Osteocyte (in vitro differentiated cells): Measurements from ENCODE around the gene VAMP2. TPM values are rescaled to one million over a fixed set of nuclear protein-coding genes. Genes with fewer than 3 reads are reported as not detected.

Experiments used
- DNase-seq: peaks from one replicate; pipeline ENCODE4 v3.0.0; 2021; ENCODE audit warnings: mixed read lengths; ENCODE audit not compliant: unreplicated experiment; ENCODE audit errors: extremely low spot score
- H3K27ac Mint-ChIP-seq: one replicate; pipeline ENCODE4 v1.8.0; 2021; ENCODE audit warnings: mild to moderate bottlenecking, mixed read lengths; ENCODE audit not compliant: unreplicated experiment
- H3K27me3 Mint-ChIP-seq: one replicate; pipeline ENCODE4 v1.8.0; 2021; ENCODE audit warnings: mixed read lengths; ENCODE audit not compliant: unreplicated experiment
- H3K36me3 Mint-ChIP-seq: one replicate; pipeline ENCODE4 v1.8.0; 2021; ENCODE audit warnings: mixed read lengths; ENCODE audit not compliant: unreplicated experiment
- H3K4me1 Mint-ChIP-seq: one replicate; pipeline ENCODE4 v1.8.0; 2021; ENCODE audit warnings: mixed read lengths; ENCODE audit not compliant: unreplicated experiment
- H3K4me3 Mint-ChIP-seq: one replicate; pipeline ENCODE4 v1.8.0; 2021; ENCODE audit warnings: mild to moderate bottlenecking, moderate library complexity, mixed read lengths; ENCODE audit not compliant: unreplicated experiment
- H3K9me3 Mint-ChIP-seq: one replicate; pipeline ENCODE4 v1.8.0; 2021; ENCODE audit warnings: mixed read lengths; ENCODE audit not compliant: unreplicated experiment
- total RNA-seq: library from RNA; stranded (reverse); gene quantifications from 2 replicates; pipeline ENCODE4 v1.2.1, GENCODE V29; 2021
- TF ChIP-seq, protein P1 (sequence below): fragments of 200-600 bp; sonication (generic); IDR thresholded peaks from 2 replicates; pipeline ENCODE4 v1.5.0; 2021; ENCODE audit warnings: antibody characterized with exemption, mild to moderate bottlenecking, moderate library complexity

VAMP2 gene
- total RNA-seq, 1 donor from 2014 or later = 70.0 TPM

GRCh38 chr17:8124350-8125153 is 38.2 kb downstream of the VAMP2 start:
- Mint-ChIP-seq H3K9me3 (no peaks in the 10 kb centered on the region), H3K4me3 (peak overlapping the region; percentile 87), H3K4me1 (peaks cover 56% of the 10 kb centered on the region), H3K36me3 (no peaks in the 10 kb centered on the region), H3K27me3 (no peaks in the 10 kb centered on the region), H3K27ac (peak overlapping the region; percentile 53)
- no peak for DNase-seq
- TF ChIP-seq, protein P1, sequence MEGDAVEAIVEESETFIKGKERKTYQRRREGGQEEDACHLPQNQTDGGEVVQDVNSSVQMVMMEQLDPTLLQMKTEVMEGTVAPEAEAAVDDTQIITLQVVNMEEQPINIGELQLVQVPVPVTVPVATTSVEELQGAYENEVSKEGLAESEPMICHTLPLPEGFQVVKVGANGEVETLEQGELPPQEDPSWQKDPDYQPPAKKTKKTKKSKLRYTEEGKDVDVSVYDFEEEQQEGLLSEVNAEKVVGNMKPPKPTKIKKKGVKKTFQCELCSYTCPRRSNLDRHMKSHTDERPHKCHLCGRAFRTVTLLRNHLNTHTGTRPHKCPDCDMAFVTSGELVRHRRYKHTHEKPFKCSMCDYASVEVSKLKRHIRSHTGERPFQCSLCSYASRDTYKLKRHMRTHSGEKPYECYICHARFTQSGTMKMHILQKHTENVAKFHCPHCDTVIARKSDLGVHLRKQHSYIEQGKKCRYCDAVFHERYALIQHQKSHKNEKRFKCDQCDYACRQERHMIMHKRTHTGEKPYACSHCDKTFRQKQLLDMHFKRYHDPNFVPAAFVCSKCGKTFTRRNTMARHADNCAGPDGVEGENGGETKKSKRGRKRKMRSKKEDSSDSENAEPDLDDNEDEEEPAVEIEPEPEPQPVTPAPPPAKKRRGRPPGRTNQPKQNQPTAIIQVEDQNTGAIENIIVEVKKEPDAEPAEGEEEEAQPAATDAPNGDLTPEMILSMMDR = no peak

DNA sequence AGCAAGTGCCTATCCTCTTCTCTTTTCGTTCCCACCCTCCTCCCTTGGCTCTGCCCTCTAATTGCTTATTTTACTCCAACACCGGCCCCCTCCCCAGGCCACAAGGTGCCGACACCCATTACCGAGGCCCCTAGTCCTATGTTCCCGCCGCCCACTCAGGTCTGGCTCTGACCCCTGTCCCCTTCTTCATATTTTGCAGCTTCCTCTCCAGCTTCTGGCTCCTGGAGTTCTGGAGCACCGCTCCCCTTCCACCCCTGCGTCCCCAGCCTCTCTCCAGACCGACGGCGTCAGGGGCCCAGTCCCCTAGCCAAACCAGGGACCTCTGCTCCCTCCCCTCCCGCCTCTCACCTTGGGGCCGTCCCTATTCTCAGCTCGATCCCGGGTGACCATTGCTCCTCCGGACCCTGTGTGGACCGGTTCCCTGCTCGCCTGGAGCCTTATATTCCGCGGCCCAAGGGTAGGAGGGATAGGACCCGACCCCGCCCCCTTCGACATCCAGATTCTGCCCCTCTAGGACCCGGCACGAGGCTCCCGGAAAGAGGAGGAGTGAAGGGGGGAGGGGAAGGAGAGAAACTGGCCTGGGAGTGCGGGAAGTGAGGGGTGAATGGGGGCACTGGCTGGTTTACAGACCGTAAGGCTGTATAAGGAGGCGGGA is 38.9 kb downstream of the VAMP2 start, which contains the start of gene HES7:
Gene HES7, minus strand, starts transcription at position 412 of the 655 bp plus-strand sequence. Its CDS starts 22 bp downstream, at position 390.
- Mint-ChIP-seq H3K4me3 (peak within 1 kb of the TSS; percentile 87), H3K27me3 (no peaks in the 10 kb centered on the region), H3K27ac (peak within 1 kb of the TSS; percentile 82), H3K36me3 (no peaks in the 10 kb centered on the region), H3K4me1 (peaks cover 59% of the 10 kb centered on the region), H3K9me3 (no peaks in the 10 kb centered on the region)
- no peak for DNase-seq
- TF ChIP-seq, protein P1 = no peak

- DNase-seq = no peak
- no peaks in the 10 kb centered on the region for H3K36me3 Mint-ChIP-seq
- H3K27me3 Mint-ChIP-seq = no peaks in the 10 kb centered on the region
- peaks cover 65% of the 10 kb centered on the region for H3K4me1 Mint-ChIP-seq
- TF ChIP-seq, protein P1 = no peak
- H3K4me3 Mint-ChIP-seq = peak overlapping the region; percentile 87
- H3K27ac Mint-ChIP-seq = peak overlapping the region; percentile 82
- no peaks in the 10 kb centered on the region for H3K9me3 Mint-ChIP-seq
Measured at GRCh38 chr17:8122924-8123694, 39.6 kb downstream of the VAMP2 start.

DNA sequence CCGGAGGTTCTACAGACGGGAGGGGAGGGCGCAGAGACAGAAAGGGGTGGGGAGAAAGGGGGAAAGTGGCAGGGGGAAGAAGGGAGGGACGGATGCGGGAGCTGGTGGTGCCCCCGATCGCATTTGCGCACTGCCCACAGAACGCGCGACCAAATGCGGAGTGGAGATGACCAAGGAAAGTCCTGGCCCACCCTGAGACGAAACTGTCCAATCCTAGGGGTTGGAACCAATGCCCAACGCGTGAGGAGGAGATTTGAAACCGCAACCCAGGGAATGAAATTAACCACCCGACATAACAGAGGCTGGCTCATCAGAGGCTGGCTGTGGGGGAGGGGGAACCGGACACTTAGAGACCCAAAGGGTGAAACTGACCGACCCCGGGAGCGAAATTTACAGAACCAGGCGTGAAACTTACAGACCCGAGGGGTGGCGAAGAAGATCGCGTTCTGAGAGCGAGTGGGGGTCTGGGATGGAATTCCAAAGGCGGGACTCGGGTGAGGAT is 40.3 kb downstream of the VAMP2 start:
- no peaks in the 10 kb centered on the region for H3K36me3 Mint-ChIP-seq
- no peak for DNase-seq
- H3K9me3 Mint-ChIP-seq = no peaks in the 10 kb centered on the region
- H3K4me3 Mint-ChIP-seq = peak overlapping the region; percentile 87
- TF ChIP-seq, protein P1 = no peak
- H3K27ac Mint-ChIP-seq = peak overlapping the region; percentile 82
- H3K4me1 Mint-ChIP-seq = peaks cover 71% of the 10 kb centered on the region
- no peaks in the 10 kb centered on the region for H3K27me3 Mint-ChIP-seq
